IMR-90 (cell line): ENCODE data around the gene LPA. TPM values are rescaled to one million over a fixed set of nuclear protein-coding genes. Genes with fewer than 3 reads are reported as not detected.

Source experiments
- ATAC-seq: fragments of 200-7000 bp; cut with Tn5 transposase; 2 replicates; pipeline ENCODE4 v1.9.1; 2020; ENCODE audit warnings: low read depth, mild to moderate bottlenecking, moderate library complexity
- BruUV-seq: library from RNA; stranded (reverse); fragments of 400-500 nt; replicated peaks from 2 replicates; lab custom pipeline; 2021; lab: Mats Ljungman, UMichigan
- CTCF ChIA-PET: fragments of 300-600 bp; formaldehyde crosslinking; extraction: SDS; loops from one replicate; lab custom pipeline; 2021; ENCODE audit warnings: antibody characterized with exemption; lab: Yijun Ruan, JAX
- POLR2A ChIA-PET: fragments of 300-600 bp; sonication (Branson Sonifier 250); formaldehyde crosslinking; loops from one replicate; lab custom pipeline; 2022; ENCODE audit warnings: antibody characterized with exemption; ENCODE audit not compliant: unreplicated experiment; lab: Charles Lee
- DNase-seq: peaks from one replicate; pipeline ENCODE4 v3.0.0; 2013
- H2AFZ ChIP-seq: replicated peaks from 2 replicates; pipeline ENCODE3; 2013; ENCODE audit warnings: low read length, mild to moderate bottlenecking; ENCODE audit not compliant: poor library complexity
- H2AK5ac ChIP-seq: 2 replicates; pipeline ENCODE4 v1.6.1; 2013; ENCODE audit warnings: low read depth, low read length, inconsistent platforms
- H2AK9ac ChIP-seq: replicated peaks from 2 replicates; pipeline ENCODE3; 2013; ENCODE audit warnings: mild to moderate bottlenecking, low read depth, low read length, moderate library complexity; ENCODE audit not compliant: poor library complexity
- H2BK120ac ChIP-seq: 2 replicates; pipeline ENCODE4 v1.6.1; 2013; ENCODE audit warnings: low read depth, low read length, inconsistent platforms
- H2BK15ac ChIP-seq: 3 replicates; pipeline ENCODE4 v1.6.1; 2013; ENCODE audit warnings: low read depth, low read length, inconsistent platforms
- H2BK20ac ChIP-seq: 2 replicates; pipeline ENCODE4 v1.6.1; 2013; ENCODE audit warnings: low read depth, mild to moderate bottlenecking, inconsistent platforms, low read length, moderate library complexity
- H2BK5ac ChIP-seq: 2 replicates; pipeline ENCODE4 v1.6.1; 2013; ENCODE audit warnings: mild to moderate bottlenecking, low read depth, low read length, inconsistent platforms; ENCODE audit not compliant: poor library complexity, severe bottlenecking
- H3K14ac ChIP-seq: replicated peaks from 2 replicates; pipeline ENCODE4 v1.6.1; 2013; ENCODE audit warnings: low read depth, low read length, inconsistent platforms
- H3K18ac ChIP-seq: 2 replicates; pipeline ENCODE4 v1.6.1; 2013; ENCODE audit warnings: low read depth, low read length, control low read depth
- H3K23ac ChIP-seq: 2 replicates; pipeline ENCODE4 v1.6.1; 2013; ENCODE audit warnings: low read depth, low read length, inconsistent platforms
- H3K27ac ChIP-seq: 2 replicates; pipeline ENCODE4 v1.5.1; 2013; ENCODE audit warnings: mild to moderate bottlenecking, control low read depth, low read length; ENCODE audit not compliant: insufficient read depth
- H3K27me3 ChIP-seq: 2 replicates; pipeline ENCODE4 v1.6.1; 2013; ENCODE audit warnings: low read length; ENCODE audit not compliant: control insufficient read depth, insufficient read depth
- H3K36me3 ChIP-seq: 2 replicates; pipeline ENCODE4 v1.6.1; 2013; ENCODE audit warnings: low read length, mixed read lengths; ENCODE audit not compliant: control insufficient read depth, insufficient read depth
- H3K4ac ChIP-seq: 2 replicates; pipeline ENCODE4 v1.6.1; 2013; ENCODE audit warnings: low read depth, low read length, inconsistent platforms
- H3K4me1 ChIP-seq: 2 replicates; pipeline ENCODE4 v1.6.1; 2013; ENCODE audit warnings: low read length, mixed read lengths; ENCODE audit not compliant: control insufficient read depth, insufficient read depth
- H3K4me2 ChIP-seq: 2 replicates; pipeline ENCODE4 v1.6.1; 2013; ENCODE audit warnings: low read depth, mild to moderate bottlenecking, control low read depth, low read length, moderate library complexity
- H3K4me3 ChIP-seq: 2 replicates; pipeline ENCODE4 v1.5.1; 2013; ENCODE audit warnings: low read depth, mild to moderate bottlenecking, control low read depth, low read length, moderate library complexity; ENCODE audit not compliant: insufficient read depth
- H3K56ac ChIP-seq: 2 replicates; pipeline ENCODE4 v1.6.1; 2013; ENCODE audit warnings: low read length, inconsistent platforms; ENCODE audit not compliant: insufficient read depth; ENCODE audit errors: extremely low read depth
- H3K79me1 ChIP-seq, 2 experiments: 2 replicates each; pipeline ENCODE4 v1.6.1; 2013; ENCODE audit warnings: low read length in 2 of 2, inconsistent platforms in 1 of 2, low read depth in 1 of 2
- H3K9ac ChIP-seq: 2 replicates; pipeline ENCODE4 v1.6.1; 2013; ENCODE audit warnings: low read depth, low read length, control low read depth
- H3K9me1 ChIP-seq: 2 replicates; pipeline ENCODE4 v1.6.1; 2013; ENCODE audit warnings: low read length, inconsistent platforms; ENCODE audit not compliant: insufficient read depth
- H3K9me3 ChIP-seq: 2 replicates; pipeline ENCODE4 v1.6.1; 2013; ENCODE audit warnings: low read length; ENCODE audit not compliant: control insufficient read depth, insufficient read depth
- H4K20me1 ChIP-seq: 2 replicates; pipeline ENCODE4 v1.6.1; 2013; ENCODE audit warnings: low read length, inconsistent platforms; ENCODE audit not compliant: insufficient read depth
- H4K5ac ChIP-seq: 2 replicates; pipeline ENCODE4 v1.6.1; 2013; ENCODE audit warnings: mild to moderate bottlenecking, low read depth, low read length, control low read depth
- H4K8ac ChIP-seq, 2 experiments: 2 replicates each; pipeline ENCODE4 v1.6.1; 2013; ENCODE audit warnings: low read depth in 2 of 2, low read length in 2 of 2, control low read depth in 1 of 2, inconsistent platforms in 1 of 2
- H4K91ac ChIP-seq: 2 replicates; pipeline ENCODE4 v1.6.1; 2013; ENCODE audit warnings: low read depth, low read length, inconsistent platforms; ENCODE audit not compliant: insufficient read depth
- BHLHE40 ChIP-seq: fragments of 150-350 bp; IDR thresholded peaks from 2 replicates; pipeline ENCODE4 v1.6.1; 2016; ENCODE audit warnings: mild to moderate bottlenecking, low read depth, low read length
- CEBPB ChIP-seq: IDR thresholded peaks from 2 replicates; pipeline ENCODE4 v1.6.1; 2012; ENCODE audit warnings: low read depth, low read length, improper control_type of control experiment
- CHD1 ChIP-seq: IDR thresholded peaks from 2 replicates; pipeline ENCODE4 v1.6.1; 2012; ENCODE audit warnings: low read depth, low read length, improper control_type of control experiment
- CTCF ChIP-seq: conservative IDR thresholded peaks from 2 replicates; pipeline ENCODE4 v1.5.1; 2012; ENCODE audit warnings: mild to moderate bottlenecking, low read depth, low read length, improper control_type of control experiment
- ELK1 ChIP-seq: fragments of 150-350 bp; IDR thresholded peaks from 2 replicates; pipeline ENCODE4 v1.6.1; 2016; ENCODE audit warnings: low read depth, mild to moderate bottlenecking, low read length, moderate library complexity, borderline replicate concordance
- FOS ChIP-seq: fragments of 150-350 bp; IDR thresholded peaks from 2 replicates; pipeline ENCODE4 v1.6.1; 2016; ENCODE audit warnings: low read depth, low read length
- MAFK ChIP-seq: IDR thresholded peaks from 2 replicates; pipeline ENCODE4 v1.6.1; 2012; ENCODE audit warnings: low read depth, low read length, improper control_type of control experiment
- MAZ ChIP-seq: IDR thresholded peaks from 2 replicates; pipeline ENCODE4 v1.6.1; 2012; ENCODE audit warnings: low read depth, mild to moderate bottlenecking, low read length, improper control_type of control experiment, moderate library complexity, borderline replicate concordance
- MXI1 ChIP-seq: IDR thresholded peaks from 2 replicates; pipeline ENCODE4 v1.6.1; 2012; ENCODE audit warnings: low read depth, mild to moderate bottlenecking, low read length, moderate library complexity, borderline replicate concordance
- NFE2L2 ChIP-seq: fragments of 150-350 bp; IDR thresholded peaks from 2 replicates; pipeline ENCODE4 v1.6.1; 2016; ENCODE audit warnings: low read depth, mild to moderate bottlenecking, low read length
- POLR2A ChIP-seq: IDR thresholded peaks from 2 replicates; pipeline ENCODE4 v1.6.1; 2012; ENCODE audit warnings: mild to moderate bottlenecking, low read depth, low read length
- RAD21 ChIP-seq: IDR thresholded peaks from 2 replicates; pipeline ENCODE4 v1.6.1; 2012; ENCODE audit warnings: low read length, improper control_type of control experiment
- SMC3 ChIP-seq: fragments of 150-350 bp; IDR thresholded peaks from 2 replicates; pipeline ENCODE4 v1.6.1; 2016; ENCODE audit warnings: low read depth, mild to moderate bottlenecking, antibody characterized with exemption, low read length, moderate library complexity
- WGBS, 2 experiments: methylation state at CpG; one replicate each; pipeline versions ENCODE4 v1.1.5 to v1.1.7; 2013; ENCODE audit warnings: missing lambda C conversion rate in 2 of 2; ENCODE audit not compliant: insufficient read length in 1 of 2; ENCODE audit errors: extremely low coverage in 2 of 2; 5-methylcytosine and 5-hydroxymethylcytosine counted together
- dilution Hi-C: fragments of 300-500 bp; cut with HindIII; formaldehyde crosslinking; loops from one replicate; pipeline ENCODE4 v1.14.3; 2018; ENCODE audit warnings: low sequenced_read_pairs; ENCODE audit not compliant: unreplicated experiment
- in situ Hi-C: fragments of 300-500 bp; cut with MboI; formaldehyde crosslinking; loops from 3 replicates; pipeline ENCODE4 v1.14.3; 2019; ENCODE audit warnings: low sequenced_read_pairs, inconsistent platforms, mixed read lengths
- intact Hi-C: fragments of 100-400 bp; cut with micrococcal nuclease; formaldehyde crosslinking; loops from 2 replicates; pipeline ENCODE4 v1.10.0; 2022
- polyA plus RNA-seq, 3 experiments: library from polyadenylated mRNA; depleted of rRNA; stranded (reverse); fragments of >200 nt; gene quantifications; 2 replicates each; pipeline ENCODE4 v1.2.3, GENCODE V29; 2012; ENCODE audit warnings: low replicate concordance in 1 of 3
- total RNA-seq: library from RNA; depleted of rRNA; stranded (reverse); fragments of >200 nt; gene quantifications from 2 replicates; pipeline ENCODE4 v1.2.3, GENCODE V29; 2012

The LPA gene
- total and polyA plus RNA-seq, 2 of the 4 experiments (the other 2 are of a cell fraction): not detected

- H4K91ac ChIP-seq: no peak overlapping the region
- no peak overlapping the region for H3K9ac ChIP-seq
- no peaks in the 10 kb centered on the region for H4K20me1 ChIP-seq
- H4K5ac ChIP-seq: no peak overlapping the region
- no peak overlapping the region for H2BK20ac ChIP-seq
- no peak overlapping the region for H2BK120ac ChIP-seq
- CTCF ChIA-PET: no interaction called here
- no TSS peak for BruUV-seq
- intact Hi-C loops (no loop called here), dilution Hi-C loops (no loop called here), in situ Hi-C loops (no loop called here)
- H3K9me3 ChIP-seq: peaks cover 24% of the 10 kb centered on the region
- H3K4me1 ChIP-seq: no peaks in the 10 kb centered on the region
- TF ChIP-seq ELK1: no peak
- TF ChIP-seq RAD21: no peak
- TF ChIP-seq MAFK: no peak
- no peak for TF ChIP-seq BHLHE40
- TF ChIP-seq SMC3: no peak
- no peak for TF ChIP-seq MXI1
- no peak for TF ChIP-seq NFE2L2
- TF ChIP-seq POLR2A: no peak
- no peak for TF ChIP-seq FOS
- TF ChIP-seq CHD1: no peak
- no peak for TF ChIP-seq CTCF
- TF ChIP-seq CEBPB: no peak
- no peak for TF ChIP-seq MAZ
- H2BK15ac ChIP-seq: no peak overlapping the region
- POLR2A ChIA-PET: no interaction called here
- no peak overlapping the region for H4K8ac ChIP-seq
- no peaks in the 10 kb centered on the region for H3K27me3 ChIP-seq
- no peak overlapping the region for H2BK5ac ChIP-seq
- ATAC-seq (no peak), DNase-seq (no peak)
- H3K4ac ChIP-seq: no peak overlapping the region
- H2AK9ac ChIP-seq: no peak overlapping the region
- no peak overlapping the region for H2AFZ ChIP-seq
- H3K79me1 ChIP-seq: no peaks in the 10 kb centered on the region
- no peak overlapping the region for H3K4me2 ChIP-seq
- no peak overlapping the region for H3K56ac ChIP-seq
- no peak overlapping the region for H3K18ac ChIP-seq
- H3K14ac ChIP-seq: no peak overlapping the region
- no peak overlapping the region for H3K4me3 ChIP-seq
- no peak overlapping the region for H3K27ac ChIP-seq
- no peaks in the 10 kb centered on the region for H3K36me3 ChIP-seq
- H3K9me1 ChIP-seq: no peaks in the 10 kb centered on the region
- no peak overlapping the region for H2AK5ac ChIP-seq
- no peak overlapping the region for H3K23ac ChIP-seq
- 32% methylated on average over 2 of the region's 9 CpGs; no CpG with 5 or more reads in 1 of the 2 experiments for WGBS, 2 experiments
Measured at GRCh38 chr6:160667639-160668481, 3.8 kb upstream of the LPA start.
